CD14-positive monocyte (primary cell): ENCODE data around the gene ZSCAN1. TPM values are rescaled to one million over a fixed set of nuclear protein-coding genes. Genes with fewer than 3 reads are reported as not detected.

Source experiments
- DNase-seq, 3 donors: peaks; one replicate each; pipeline ENCODE4 v3.0.0-alpha.2; 2011 to 2022
- H2AFZ ChIP-seq: 2 replicates; pipeline ENCODE4 v1.6.0; 2012; ENCODE audit warnings: mild to moderate bottlenecking, low read depth, low read length, inconsistent platforms; ENCODE audit not compliant: insufficient read depth, poor library complexity, severe bottlenecking
- H3K27ac ChIP-seq, 2 donors: 1 replicate in 1 of 2; 2 replicates in 1 of 2; pipeline ENCODE4 v1.5.1; 2012 to 2013; ENCODE audit warnings: low read length in 2 of 2, control low read depth in 1 of 2, inconsistent platforms in 1 of 2, low read depth in 1 of 2, mild to moderate bottlenecking in 1 of 2
- H3K27me3 ChIP-seq, 2 donors: one replicate each; pipeline versions ENCODE4 v1.6.0 to v1.6.1; 2011 to 2013; ENCODE audit warnings: low read length in 2 of 2; ENCODE audit not compliant: control insufficient read depth in 2 of 2, insufficient read depth in 2 of 2
- H3K36me3 ChIP-seq, 2 donors: replicated peaks in 1 of 2; 1 replicate in 1 of 2; 2 replicates in 1 of 2; pipeline versions ENCODE4 v1.5.1 to v1.6.1; 2012 to 2013; ENCODE audit warnings: low read length in 2 of 2, control low read depth in 1 of 2, inconsistent platforms in 1 of 2, mild to moderate bottlenecking in 1 of 2; ENCODE audit not compliant: insufficient read depth in 2 of 2, control insufficient read depth in 1 of 2
- H3K4me1 ChIP-seq, 2 donors: 1 replicate in 1 of 2; 2 replicates in 1 of 2; pipeline versions ENCODE4 v1.5.1 to v1.6.1; 2012 to 2013; ENCODE audit warnings: low read length in 2 of 2, control low read depth in 1 of 2, inconsistent platforms in 1 of 2, mild to moderate bottlenecking in 1 of 2, moderate library complexity in 1 of 2; ENCODE audit not compliant: insufficient read depth in 2 of 2, control insufficient read depth in 1 of 2
- H3K4me2 ChIP-seq: replicated peaks from 2 replicates; pipeline ENCODE3; 2012; ENCODE audit warnings: low read length, moderate library complexity, mild to moderate bottlenecking; ENCODE audit not compliant: poor library complexity, severe bottlenecking; ENCODE audit errors: extremely low read depth
- H3K4me3 ChIP-seq, 3 experiments: fragments of 200-600 bp in 1 of 3; sonication (generic) in 1 of 3; replicated peaks in 1 of 3; 1 replicate in 2 of 3; 2 replicates in 1 of 3; pipeline ENCODE4 v1.5.1; 2011 to 2013; ENCODE audit warnings: low read length in 3 of 3, mild to moderate bottlenecking in 3 of 3, control low read depth in 2 of 3, low read depth in 2 of 3, inconsistent platforms in 1 of 3, moderate library complexity in 1 of 3
- H3K79me2 ChIP-seq: 2 replicates; pipeline ENCODE4 v1.6.0; 2012; ENCODE audit warnings: mild to moderate bottlenecking, control low read depth, inconsistent platforms, low read length, moderate library complexity; ENCODE audit not compliant: insufficient read depth
- H3K9ac ChIP-seq: 2 replicates; pipeline ENCODE4 v1.6.0; 2017; ENCODE audit warnings: low read length, mild to moderate bottlenecking; ENCODE audit not compliant: insufficient read depth, poor library complexity, severe bottlenecking
- H3K9me3 ChIP-seq, 2 donors: replicated peaks in 1 of 2; 1 replicate in 1 of 2; 2 replicates in 1 of 2; pipeline versions ENCODE4 v1.5.1 to v1.6.1; 2012 to 2013; ENCODE audit warnings: low read length in 2 of 2, control low read depth in 1 of 2; ENCODE audit not compliant: control insufficient read depth in 1 of 2, insufficient read depth in 1 of 2
- H4K20me1 ChIP-seq: 2 replicates; pipeline ENCODE4 v1.6.0; 2012; ENCODE audit warnings: mild to moderate bottlenecking, low read length, control low read depth, moderate library complexity; ENCODE audit not compliant: insufficient read depth
- H3K27ac Mint-ChIP-seq, 7 donors: one replicate each; pipeline ENCODE4 v1.8.0; 2020; ENCODE audit warnings: mild to moderate bottlenecking in 7 of 7, mixed read lengths in 7 of 7, moderate library complexity in 6 of 7, inconsistent platforms in 2 of 7
- H3K27me3 Mint-ChIP-seq, 3 donors: one replicate each; pipeline ENCODE4 v1.8.0; 2021 to 2022; ENCODE audit warnings: low read depth in 3 of 3, mild to moderate bottlenecking in 3 of 3, mixed read lengths in 3 of 3, moderate library complexity in 3 of 3, inconsistent platforms in 1 of 3
- H3K36me3 Mint-ChIP-seq, 2 donors: one replicate each; pipeline ENCODE4 v1.8.0; 2020; ENCODE audit warnings: mixed read lengths in 2 of 2, inconsistent platforms in 1 of 2, mild to moderate bottlenecking in 1 of 2
- H3K4me1 Mint-ChIP-seq: one replicate; pipeline ENCODE4 v1.8.0; 2020; ENCODE audit warnings: mild to moderate bottlenecking, mixed read lengths
- H3K4me3 Mint-ChIP-seq, 2 donors: one replicate each; pipeline ENCODE4 v1.8.0; 2020; ENCODE audit warnings: mild to moderate bottlenecking in 2 of 2, mixed read lengths in 2 of 2, moderate library complexity in 1 of 2
- H3K9me3 Mint-ChIP-seq, 7 donors: one replicate each; pipeline ENCODE4 v1.8.0; 2020 to 2022; ENCODE audit warnings: mixed read lengths in 7 of 7, mild to moderate bottlenecking in 6 of 7, moderate library complexity in 6 of 7, inconsistent platforms in 2 of 7
- CTCF ChIP-seq: fragments of 200-600 bp; IDR thresholded peaks from one replicate; pipeline ENCODE4 v1.8.0; 2022; ENCODE audit warnings: antibody characterized with exemption, mild to moderate bottlenecking
- WGBS: methylation state at CpG from one replicate; pipeline ENCODE4 v1.1.5; 2013; ENCODE audit warnings: missing lambda C conversion rate; ENCODE audit not compliant: insufficient coverage; 5-methylcytosine and 5-hydroxymethylcytosine counted together
- intact Hi-C, 2 donors: fragments of 100-400 bp; cut with micrococcal nuclease; formaldehyde crosslinking; loops; one replicate each; pipeline versions ENCODE4 v1.15.0 to v1.15.1; 2023
- polyA plus RNA-seq, 3 donors: library from polyadenylated mRNA; depleted of rRNA in 1 of 3; unstranded in 2 of 3; stranded (reverse) in 1 of 3; fragments of 300-500 nt in 2 of 3; fragments of >200 nt in 1 of 3; fragmentation: Illumina TruSeq in 2 of 3; gene quantifications; 1 replicate in 2 of 3; 2 replicates in 1 of 3; pipeline ENCODE4 v1.2.3, GENCODE V29; 2012 to 2021

Gene ZSCAN1
- polyA plus RNA-seq, 3 donors, result not detected

DNA sequence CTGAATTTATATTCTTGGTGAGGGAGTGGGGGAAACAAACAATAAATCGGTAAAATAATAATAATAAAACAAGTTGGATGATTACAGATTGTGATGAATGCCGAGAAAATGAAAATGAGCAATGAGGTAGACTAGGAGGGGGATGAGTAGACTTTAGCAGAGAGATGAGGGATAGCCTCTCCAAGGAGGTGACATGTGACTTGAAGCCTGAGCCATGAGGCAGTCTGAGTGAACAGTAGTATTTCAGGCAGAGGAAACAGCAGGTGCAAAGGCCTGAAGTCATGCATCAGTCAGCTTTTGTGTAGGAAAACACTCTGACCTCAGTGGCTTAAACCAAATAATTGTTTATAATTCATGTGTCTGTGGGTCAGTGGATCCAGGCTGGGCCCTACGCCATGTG is 29.9 kb downstream of the ZSCAN1 start:
- Mint-ChIP-seq H3K4me1 (peaks cover 5% of the 10 kb centered on the region), H3K36me3 (peaks cover 9 to 41% of the 10 kb centered on the region in 2 donors), H3K4me3 (no peak overlapping the region), H3K9me3 (peaks cover 68 to 94% (median 92%) of the 10 kb centered on the region in 7 donors), H3K27me3 (peaks cover 0 to 7% (median 6%) of the 10 kb centered on the region in 3 donors), H3K27ac (no peak overlapping the region)
- no peak for TF ChIP-seq CTCF
- Histone ChIP-seq H3K4me3 (no peak overlapping the region), H2AFZ (no peak overlapping the region), H3K9me3 (peaks cover 86 to 90% of the 10 kb centered on the region in 2 donors), H3K9ac (no peak overlapping the region), H3K36me3 (peaks cover 0 to 17% of the 10 kb centered on the region in 2 donors), H3K27ac (no peak overlapping the region), H3K79me2 (no peaks in the 10 kb centered on the region), H4K20me1 (no peaks in the 10 kb centered on the region), H3K4me2 (no peak overlapping the region), H3K4me1 (peaks cover 5 to 12% of the 10 kb centered on the region in 2 donors), H3K27me3 (no peaks in the 10 kb centered on the region)
- intact Hi-C loops, result no loop called here
- DNase-seq, result no peak
- WGBS, result 100% methylated on average over 2 of the region's 3 CpGs

GRCh38 chr19:58067240-58067912 is 33.6 kb downstream of the ZSCAN1 start:
- Histone ChIP-seq H2AFZ (no peak overlapping the region), H3K9me3 (peaks cover 89 to 95% of the 10 kb centered on the region in 2 donors), H3K27ac (no peak overlapping the region), H3K27me3 (no peaks in the 10 kb centered on the region), H3K9ac (no peak overlapping the region), H4K20me1 (no peaks in the 10 kb centered on the region), H3K36me3 (peaks cover 0 to 17% of the 10 kb centered on the region in 2 donors), H3K4me1 (no peaks in the 10 kb centered on the region), H3K4me2 (no peak overlapping the region), H3K79me2 (no peaks in the 10 kb centered on the region), H3K4me3 (peak overlapping the region in 1 of 3 experiments; percentile 30)
- no peak for DNase-seq
- Mint-ChIP-seq H3K27ac (no peak overlapping the region), H3K4me1 (no peaks in the 10 kb centered on the region), H3K36me3 (peaks cover 9 to 31% of the 10 kb centered on the region in 2 donors), H3K9me3 (peaks cover 65 to 98% (median 95%) of the 10 kb centered on the region in 7 donors), H3K4me3 (no peak overlapping the region), H3K27me3 (peaks cover 0 to 2% (median 1%) of the 10 kb centered on the region in 3 donors)
- no peak for TF ChIP-seq CTCF
- intact Hi-C loops, result no loop called here
- WGBS, result no CpG with 5 or more reads among the region's 15 CpGs
